ENCODE measurements around the gene LRRC47.
"Not testable (repeated sequence)": the region's sequence is repeated elsewhere in the genome, so short reads cannot be mapped to it uniquely, and the experiment has no call there.

LRRC47 gene

GRCh38 chr1:3771108-3772026, 24.9 kb downstream of the LRRC47 start:
- DNase-seq: no peak

- no peak for DNase-seq
Observed at GRCh38 chr1:3770047-3770765, 26.1 kb downstream of the LRRC47 start.

DNA sequence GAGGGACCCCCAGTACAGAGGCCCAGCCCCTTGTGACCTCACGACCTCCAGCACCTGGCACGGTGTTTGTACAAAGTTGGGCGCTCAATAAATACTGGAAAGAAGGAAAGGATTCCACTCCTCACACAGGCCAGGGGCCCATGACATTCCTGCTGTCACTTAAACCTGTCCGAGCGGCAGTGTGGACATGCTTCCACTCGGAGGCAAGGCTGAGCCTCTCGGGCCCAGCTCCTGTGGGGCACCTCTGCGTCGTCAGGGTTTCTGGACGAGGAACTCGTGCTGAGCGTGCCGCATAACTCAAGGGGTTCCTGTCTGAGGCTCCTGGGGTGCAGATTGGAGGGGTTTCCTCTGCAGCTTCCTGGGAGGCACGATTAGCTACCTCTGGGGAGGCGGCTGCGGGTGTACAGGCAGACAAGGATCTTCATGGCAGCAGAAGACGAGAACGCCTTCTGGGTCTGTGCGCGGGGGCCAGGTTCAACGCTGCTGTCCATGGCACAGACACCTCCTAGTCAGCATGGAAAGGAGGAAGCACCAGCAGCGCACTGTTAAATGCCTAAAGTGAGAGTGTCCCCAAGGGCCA, 27.4 kb downstream of the LRRC47 start:
- no peak for DNase-seq

DNA sequence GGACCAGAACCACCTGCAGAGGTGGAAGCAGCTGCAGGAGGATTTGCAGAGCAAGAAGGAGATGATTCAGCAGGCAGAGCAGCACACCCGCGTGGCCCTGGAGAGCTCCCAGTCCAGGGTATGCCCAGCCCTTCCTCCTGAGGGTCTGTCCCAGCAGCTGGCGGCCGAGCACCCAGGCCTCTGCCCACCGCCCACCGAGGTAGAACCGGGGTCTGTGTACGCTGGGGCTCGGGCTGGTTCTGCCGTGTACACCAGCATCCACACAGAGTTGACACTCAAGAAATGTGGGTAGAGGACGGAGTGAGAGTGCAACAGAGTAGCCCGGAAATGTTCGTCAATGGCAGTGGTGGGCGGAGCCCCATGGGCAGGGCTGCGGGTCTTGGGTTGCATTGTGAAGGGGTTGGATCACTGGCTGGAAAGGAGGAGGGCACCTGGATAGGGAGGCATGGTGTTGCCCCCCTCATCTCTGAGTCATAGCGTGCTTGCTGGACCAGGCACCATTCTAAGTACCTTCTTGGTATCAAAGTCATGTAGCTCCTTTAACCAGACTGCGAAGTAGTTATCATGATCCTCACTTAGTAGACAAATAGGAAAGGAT, 28.9 kb downstream of the LRRC47 start:
- DNase-seq: no peak

GRCh38 chr1:3763351-3764125, 32.8 kb downstream of the LRRC47 start:
- no peak for DNase-seq

DNA sequence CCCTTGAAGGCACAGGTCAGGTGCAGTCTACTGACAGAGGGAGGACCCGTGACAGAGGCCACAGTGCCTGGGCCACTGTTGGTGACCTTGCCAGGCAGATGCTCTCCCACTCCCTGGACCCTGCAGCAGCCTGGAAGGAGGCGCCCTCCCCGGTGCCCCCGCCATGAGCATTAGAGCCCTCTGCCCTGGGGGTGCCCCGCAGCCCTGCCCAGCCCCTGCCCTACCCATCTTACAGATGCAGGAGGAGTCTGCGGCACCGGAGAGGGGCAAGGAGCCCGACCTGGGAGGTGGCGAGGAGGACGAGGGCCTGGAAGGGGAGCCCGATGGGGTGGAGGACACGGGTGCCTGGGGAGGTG, 33.4 kb downstream of the LRRC47 start:
- no peak for DNase-seq

DNA sequence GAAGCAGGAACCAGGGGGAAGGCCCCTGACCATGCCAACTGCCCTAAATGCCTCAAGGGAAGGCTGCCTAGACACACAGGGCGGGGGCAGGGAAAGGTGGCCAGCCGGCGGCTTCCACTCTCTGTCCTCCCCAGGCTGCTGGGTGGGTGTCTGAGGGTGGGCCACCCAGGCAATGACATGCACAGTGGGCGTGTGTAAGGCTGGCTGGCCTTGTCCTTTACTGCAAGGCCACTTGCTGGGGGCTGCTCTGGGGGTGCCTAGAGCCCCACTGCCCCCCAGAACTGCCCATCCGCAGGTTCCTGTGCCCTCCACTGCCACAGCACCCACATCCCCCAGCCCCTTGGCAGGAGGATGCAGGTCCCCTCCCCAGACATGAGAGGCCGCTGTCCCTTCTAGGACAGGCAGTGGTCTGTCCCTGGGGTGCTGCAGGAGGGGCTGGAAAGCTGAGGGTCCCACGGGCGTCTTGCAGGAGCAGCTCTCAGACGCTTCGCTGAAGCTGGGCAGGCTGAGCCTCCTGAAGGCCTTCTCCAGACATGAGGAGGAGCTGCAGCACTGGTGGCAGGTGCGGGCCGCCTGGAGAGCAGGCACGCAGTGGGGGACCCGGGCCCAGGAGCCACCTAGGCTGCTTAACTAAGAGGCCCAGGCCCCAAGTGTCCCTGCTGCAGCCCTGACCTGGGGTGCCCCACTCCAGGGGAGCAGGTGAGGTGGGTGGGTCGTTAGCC, 34.0 kb downstream of the LRRC47 start:
- DNase-seq: no peak

DNA sequence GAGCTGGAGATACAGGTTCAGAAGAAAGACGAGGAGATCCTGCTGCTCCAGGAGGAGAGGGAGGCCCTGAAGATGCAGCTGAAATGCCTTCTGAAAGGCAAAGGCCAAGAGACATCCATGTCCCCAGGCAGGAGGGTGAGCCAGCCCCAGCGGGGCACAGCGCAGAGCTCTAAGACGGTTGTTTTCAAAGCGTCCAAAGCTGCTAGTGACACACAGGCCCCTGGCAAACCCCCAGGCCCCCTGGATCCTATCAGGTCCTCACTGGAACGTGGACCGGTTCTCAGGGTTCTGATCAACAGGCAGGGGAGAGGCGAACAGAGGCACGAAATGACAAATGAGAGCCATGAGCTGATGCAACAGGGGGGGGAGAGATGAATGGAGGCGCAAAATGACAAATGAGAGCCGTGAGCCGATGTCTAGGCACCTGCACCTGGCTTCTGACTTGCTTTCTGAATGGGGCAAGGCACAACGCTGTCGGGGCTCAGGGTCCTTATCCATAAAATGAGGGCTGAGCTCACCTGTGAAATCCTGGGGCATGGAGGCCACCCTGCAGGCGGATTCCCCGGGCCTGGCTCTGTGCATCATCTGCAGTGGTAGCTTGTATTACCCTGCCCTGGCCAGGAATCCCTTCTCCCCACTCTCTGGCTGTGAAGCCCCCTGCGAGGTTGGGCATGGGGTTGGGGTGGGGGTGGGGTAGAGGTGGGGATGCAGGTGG, 34.8 kb downstream of the LRRC47 start:
- DNase-seq: no peak

GRCh38 chr1:3759796-3760195, 36.5 kb downstream of the LRRC47 start:
- DNase-seq: no peak

GRCh38 chr1:3759164-3759563, 37.1 kb downstream of the LRRC47 start:
- no peak for DNase-seq

DNA sequence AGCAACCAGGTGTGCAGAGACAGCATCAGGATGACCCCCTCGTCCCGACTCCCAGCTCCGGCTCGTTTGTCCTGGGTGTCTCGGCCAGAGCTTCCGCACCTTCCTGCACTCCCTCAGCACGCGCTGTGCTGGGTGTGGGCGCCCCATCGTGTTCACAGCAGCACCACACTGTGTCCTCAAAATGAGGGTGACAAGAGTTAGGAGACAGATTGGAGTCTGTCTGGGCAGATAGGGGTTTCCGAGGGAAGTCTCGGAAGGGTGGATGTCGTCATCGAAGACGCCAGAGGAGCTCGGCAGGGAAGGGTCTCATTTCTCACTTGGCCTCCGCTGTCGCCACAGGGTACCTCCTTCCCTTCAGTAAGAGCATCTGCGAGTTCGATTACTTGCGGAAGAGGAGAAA, 39.9 kb downstream of the LRRC47 start:
- no peak for DNase-seq

DNA sequence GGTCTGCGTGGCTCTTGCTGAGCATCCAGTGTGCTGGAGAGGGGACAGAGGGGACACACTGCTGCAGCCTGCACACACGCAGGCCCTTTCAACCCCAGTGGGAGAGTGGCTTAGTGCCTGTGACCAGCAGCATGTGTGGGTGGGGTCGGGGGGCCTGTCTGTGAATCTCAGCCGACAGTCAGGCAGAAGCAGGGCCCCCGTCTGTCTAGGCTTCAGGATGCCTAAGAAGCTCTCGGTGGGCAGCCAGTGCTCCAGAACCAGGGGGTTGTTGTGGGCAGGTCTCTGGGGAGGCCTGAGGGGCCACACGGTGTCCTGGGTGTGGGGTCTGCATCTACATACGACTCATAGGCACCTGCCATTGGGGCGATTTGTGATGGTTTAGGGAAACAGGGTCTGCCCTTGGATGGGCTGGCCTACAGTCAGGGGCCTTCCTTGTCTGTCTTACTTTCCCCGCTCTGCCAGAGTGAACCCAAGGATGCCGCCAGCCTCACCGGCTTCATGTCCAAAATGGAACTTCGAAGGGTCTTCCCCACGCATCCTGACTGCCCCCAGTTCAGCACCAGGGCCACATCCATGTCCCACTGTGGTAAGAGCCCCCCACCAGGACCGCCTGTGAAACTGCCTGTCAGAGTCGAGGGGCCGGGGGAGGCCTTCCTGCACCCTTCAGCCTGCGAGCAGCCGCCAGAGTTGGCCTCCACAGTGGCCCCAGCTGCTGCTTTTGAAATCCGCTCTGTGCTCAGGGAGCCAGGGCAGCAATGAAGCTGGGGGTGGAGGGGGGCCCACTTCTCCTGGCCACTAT, 42.4 kb downstream of the LRRC47 start:
- DNase-seq: no peak

DNA sequence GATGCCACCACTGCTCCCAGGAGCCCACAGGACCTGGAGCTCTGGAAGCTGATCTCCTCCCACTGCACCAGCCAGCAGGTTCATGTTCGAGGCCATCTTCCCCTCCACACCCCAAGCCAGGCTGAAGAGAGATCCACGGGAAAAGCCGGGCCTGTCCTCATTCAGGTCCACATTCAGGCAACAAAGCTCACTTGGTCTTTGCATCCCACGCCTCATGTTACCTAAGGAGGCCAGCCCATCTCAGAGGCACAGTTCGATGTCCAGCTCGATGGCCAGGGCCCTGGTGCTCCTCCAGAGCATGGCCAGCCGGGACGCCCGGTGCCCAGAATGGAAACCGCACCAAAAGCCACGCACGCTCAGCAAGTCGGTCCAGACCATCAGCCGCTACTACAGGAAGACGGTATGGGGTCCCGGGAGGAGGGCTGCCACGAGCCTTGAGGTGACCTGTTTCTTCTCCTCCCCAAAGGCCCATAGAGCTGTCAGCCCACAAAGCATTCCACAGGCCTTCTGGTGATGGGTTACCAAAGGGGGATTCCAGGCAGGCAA, 43.8 kb downstream of the LRRC47 start, which contains the start of gene CCDC27:
TSS of gene CCDC27 (plus strand) at position 51 of the 546 bp plus-strand sequence. CDS start at position 83, 32 bp downstream.
- DNase-seq: no peak

- DNase-seq: no peak
Observed at GRCh38 chr1:3750741-3751140, 45.6 kb downstream of the LRRC47 start.

GRCh38 chr1:3749512-3749911, 46.8 kb downstream of the LRRC47 start:
- DNase-seq: no peak

GRCh38 chr1:3748316-3748900, 47.9 kb downstream of the LRRC47 start:
- not testable (repeated sequence) for DNase-seq

- DNase-seq: no peak
Observed at GRCh38 chr1:3747903-3748302, 48.4 kb downstream of the LRRC47 start.

GRCh38 chr1:3747522-3747848, 48.8 kb downstream of the LRRC47 start:
- no peak for DNase-seq

- peak; percentile 57 for DNase-seq
Observed at GRCh38 chr1:3746830-3747521, 49.3 kb downstream of the LRRC47 start.
